CD4-positive, alpha-beta T cell treated with Interleukin-17A for 4 hours (primary cell): ENCODE results near the gene MUC5B.
A peak's percentile ranks its signal among the peaks of the same experiment; 100 is the strongest.
"Not testable (repeated sequence)": the region's sequence is repeated elsewhere in the genome, so short reads cannot be mapped to it uniquely, and the experiment has no call there.

ENCODE experiments used
- DNase-seq: peaks from one replicate; pipeline ENCODE4 v3.0.0-alpha.2; 2020; ENCODE audit warnings: mixed read lengths

The MUC5B gene

GRCh38 chr11:1202776-1203504, 19.9 kb upstream of the MUC5B start:
- peak; percentile 69 for DNase-seq

- peak; percentile 1 for DNase-seq
Observed at GRCh38 chr11:1203505-1204271, 19.2 kb upstream of the MUC5B start.

- peak; percentile 0 for DNase-seq
Observed at GRCh38 chr11:1204381-1205101, 18.3 kb upstream of the MUC5B start.

- peak; percentile 0 for DNase-seq
Observed at GRCh38 chr11:1205121-1205986, 17.5 kb upstream of the MUC5B start.

- DNase-seq: no peak
Observed at GRCh38 chr11:1205987-1206331, 16.9 kb upstream of the MUC5B start.

- DNase-seq: peak; percentile 1
Observed at GRCh38 chr11:1206391-1207271, 16.2 kb upstream of the MUC5B start.

- peak; percentile 0 for DNase-seq
Observed at GRCh38 chr11:1207401-1208143, 15.3 kb upstream of the MUC5B start.

GRCh38 chr11:1208144-1208393, 14.8 kb upstream of the MUC5B start:
- DNase-seq: peak; percentile 0

- no peak for DNase-seq
Observed at GRCh38 chr11:1208394-1209261, 14.2 kb upstream of the MUC5B start.

- DNase-seq: no peak
Observed at GRCh38 chr11:1209371-1210057, 13.4 kb upstream of the MUC5B start.

- no peak for DNase-seq
Observed at GRCh38 chr11:1211838-1212237, 11.0 kb upstream of the MUC5B start.

- not testable (repeated sequence) for DNase-seq
Observed at GRCh38 chr11:1215826-1216225, 7.0 kb upstream of the MUC5B start.

- no peak for DNase-seq
Observed at GRCh38 chr11:1217151-1217550, 5.7 kb upstream of the MUC5B start.

- DNase-seq: no peak
Observed at GRCh38 chr11:1218256-1218787, 4.5 kb upstream of the MUC5B start.

GRCh38 chr11:1218788-1219445, 3.9 kb upstream of the MUC5B start:
- no peak for DNase-seq

GRCh38 chr11:1219446-1219833, 3.4 kb upstream of the MUC5B start:
- DNase-seq: no peak

GRCh38 chr11:1219834-1220815, 2.7 kb upstream of the MUC5B start:
- no peak for DNase-seq
